DOHH2 (cell line): ENCODE measurements around the gene MSS51.

ENCODE experiments used
- EZH2phosphoT487 ChIP-seq: fragments of 200-600 bp; sonication (generic); IDR thresholded peaks from 2 replicates; pipeline ENCODE4 v1.6.1; 2017; ENCODE audit warnings: borderline replicate concordance, mild to moderate bottlenecking, antibody characterized with exemption, low read length, moderate library complexity, mixed read lengths
- TF ChIP-seq, protein P1 (sequence below): fragments of 200-600 bp; sonication (generic); IDR thresholded peaks from one replicate; pipeline ENCODE4 v1.5.1; 2014; ENCODE audit warnings: antibody characterized with exemption, mild to moderate bottlenecking, low read depth, low read length; ENCODE audit not compliant: poor library complexity, severe bottlenecking

DNA sequence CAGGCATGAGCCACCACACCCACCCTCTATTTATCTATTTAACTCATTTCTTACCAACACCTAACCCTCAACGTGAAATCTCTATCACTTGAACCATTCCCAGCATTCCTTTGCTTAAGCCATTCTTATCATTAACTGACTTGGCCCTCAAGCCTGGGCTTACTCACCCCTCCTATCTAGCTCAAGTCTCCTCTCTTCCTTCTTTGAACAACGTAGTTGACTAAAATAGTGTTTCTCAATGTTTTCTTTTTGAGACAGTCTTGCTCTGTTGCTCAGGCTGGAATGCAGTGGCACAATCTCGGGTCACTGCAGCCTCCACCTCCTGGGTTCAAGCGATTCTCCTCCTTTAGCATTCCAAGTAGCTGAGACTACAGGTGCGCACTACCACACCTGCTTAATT is 26.5 kb downstream of the MSS51 start:
- TF ChIP-seq, protein P1, sequence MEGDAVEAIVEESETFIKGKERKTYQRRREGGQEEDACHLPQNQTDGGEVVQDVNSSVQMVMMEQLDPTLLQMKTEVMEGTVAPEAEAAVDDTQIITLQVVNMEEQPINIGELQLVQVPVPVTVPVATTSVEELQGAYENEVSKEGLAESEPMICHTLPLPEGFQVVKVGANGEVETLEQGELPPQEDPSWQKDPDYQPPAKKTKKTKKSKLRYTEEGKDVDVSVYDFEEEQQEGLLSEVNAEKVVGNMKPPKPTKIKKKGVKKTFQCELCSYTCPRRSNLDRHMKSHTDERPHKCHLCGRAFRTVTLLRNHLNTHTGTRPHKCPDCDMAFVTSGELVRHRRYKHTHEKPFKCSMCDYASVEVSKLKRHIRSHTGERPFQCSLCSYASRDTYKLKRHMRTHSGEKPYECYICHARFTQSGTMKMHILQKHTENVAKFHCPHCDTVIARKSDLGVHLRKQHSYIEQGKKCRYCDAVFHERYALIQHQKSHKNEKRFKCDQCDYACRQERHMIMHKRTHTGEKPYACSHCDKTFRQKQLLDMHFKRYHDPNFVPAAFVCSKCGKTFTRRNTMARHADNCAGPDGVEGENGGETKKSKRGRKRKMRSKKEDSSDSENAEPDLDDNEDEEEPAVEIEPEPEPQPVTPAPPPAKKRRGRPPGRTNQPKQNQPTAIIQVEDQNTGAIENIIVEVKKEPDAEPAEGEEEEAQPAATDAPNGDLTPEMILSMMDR: no peak
- TF ChIP-seq EZH2phosphoT487: no peak
